Endodermal cell (in vitro differentiated cells): ENCODE data around the gene FARP2. TPM values are rescaled to one million over a fixed set of nuclear protein-coding genes. Genes with fewer than 3 reads are reported as not detected.
A peak's percentile ranks its signal among the peaks of the same experiment; 100 is the strongest.

ENCODE experiments used
- DNase-seq: peaks from one replicate; pipeline ENCODE4 v3.0.0-alpha.2; 2017
- H3K27ac ChIP-seq: 2 replicates; pipeline ENCODE4 v1.5.1; 2013; ENCODE audit warnings: mild to moderate bottlenecking, low read depth, low read length, moderate library complexity
- H3K27me3 ChIP-seq: 2 replicates; pipeline ENCODE4 v1.6.1; 2013; ENCODE audit warnings: mild to moderate bottlenecking, low read length, moderate library complexity; ENCODE audit not compliant: insufficient read depth, control insufficient read depth, poor library complexity, severe bottlenecking
- H3K36me3 ChIP-seq: 2 replicates; pipeline ENCODE4 v1.7.0; 2013; ENCODE audit warnings: mild to moderate bottlenecking, low read length, moderate library complexity; ENCODE audit not compliant: control insufficient read depth, insufficient read depth
- H3K4me1 ChIP-seq: one replicate; pipeline ENCODE4 v1.7.0; 2013; ENCODE audit warnings: low read length; ENCODE audit not compliant: control insufficient read depth, insufficient read depth
- H3K4me3 ChIP-seq: 2 replicates; pipeline ENCODE4 v1.5.1; 2013; ENCODE audit warnings: mild to moderate bottlenecking, low read length, moderate library complexity
- H3K9ac ChIP-seq: 2 replicates; pipeline ENCODE4 v1.6.1; 2013; ENCODE audit warnings: mild to moderate bottlenecking, low read length, moderate library complexity; ENCODE audit not compliant: poor library complexity, severe bottlenecking; ENCODE audit errors: extremely low read depth
- H3K9me3 ChIP-seq: 2 replicates; pipeline ENCODE4 v1.6.1; 2013; ENCODE audit warnings: mild to moderate bottlenecking, low read length, moderate library complexity; ENCODE audit not compliant: control insufficient read depth
- H3K27ac Mint-ChIP-seq: 2 replicates; pipeline ENCODE4 v1.8.0; 2020; ENCODE audit warnings: mixed read lengths
- H3K27me3 Mint-ChIP-seq: 2 replicates; pipeline ENCODE4 v1.8.0; 2021; ENCODE audit warnings: mild to moderate bottlenecking, mixed read lengths; ENCODE audit not compliant: insufficient read depth
- H3K36me3 Mint-ChIP-seq: 2 replicates; pipeline ENCODE4 v1.8.0; 2020; ENCODE audit warnings: low read depth, mixed read lengths
- H3K4me1 Mint-ChIP-seq: 2 replicates; pipeline ENCODE4 v1.8.0; 2020; ENCODE audit warnings: mixed read lengths
- H3K4me3 Mint-ChIP-seq: 2 replicates; pipeline ENCODE4 v1.8.0; 2020; ENCODE audit warnings: mild to moderate bottlenecking, moderate library complexity, mixed read lengths
- H3K9me3 Mint-ChIP-seq: 2 replicates; pipeline ENCODE4 v1.8.0; 2020; ENCODE audit warnings: mild to moderate bottlenecking, mixed read lengths
- WGBS, 2 experiments: methylation state at CpG; one replicate each; pipeline versions ENCODE4 v1.1.5 to v1.1.7; 2013; ENCODE audit warnings: missing lambda C conversion rate in 2 of 2, mixed read lengths in 1 of 2; ENCODE audit not compliant: insufficient coverage in 1 of 2, insufficient read length in 1 of 2; 5-methylcytosine and 5-hydroxymethylcytosine counted together
- total RNA-seq, 2 donors: library from RNA; stranded (reverse); fragmentation: NEBNext Ultra II Directional in 1 of 2; extraction: Animal tissue kit (Norgen Biotek cat#: 25700) in 1 of 2; gene quantifications; 2 replicates in 1 of 2; 3 replicates in 1 of 2; pipeline ENCODE4 v1.2.1, GENCODE V29; 2021
- TF ChIP-seq, protein P1 (sequence below): fragments of 200-600 bp; sonication (generic); conservative IDR thresholded peaks from 2 replicates; pipeline ENCODE4 v1.5.0; 2021; ENCODE audit warnings: antibody characterized with exemption, mild to moderate bottlenecking

Gene FARP2
- total RNA-seq, 2 donors from 2014 or later = 36.4 to 51.4 TPM

GRCh38 chr2:241350878-241351639 lies 5.0 kb upstream of the FARP2 start:
- peaks cover 8% of the 10 kb centered on the region for H3K4me1 ChIP-seq
- no peak overlapping the region for H3K4me3 ChIP-seq
- TF ChIP-seq, protein P1, sequence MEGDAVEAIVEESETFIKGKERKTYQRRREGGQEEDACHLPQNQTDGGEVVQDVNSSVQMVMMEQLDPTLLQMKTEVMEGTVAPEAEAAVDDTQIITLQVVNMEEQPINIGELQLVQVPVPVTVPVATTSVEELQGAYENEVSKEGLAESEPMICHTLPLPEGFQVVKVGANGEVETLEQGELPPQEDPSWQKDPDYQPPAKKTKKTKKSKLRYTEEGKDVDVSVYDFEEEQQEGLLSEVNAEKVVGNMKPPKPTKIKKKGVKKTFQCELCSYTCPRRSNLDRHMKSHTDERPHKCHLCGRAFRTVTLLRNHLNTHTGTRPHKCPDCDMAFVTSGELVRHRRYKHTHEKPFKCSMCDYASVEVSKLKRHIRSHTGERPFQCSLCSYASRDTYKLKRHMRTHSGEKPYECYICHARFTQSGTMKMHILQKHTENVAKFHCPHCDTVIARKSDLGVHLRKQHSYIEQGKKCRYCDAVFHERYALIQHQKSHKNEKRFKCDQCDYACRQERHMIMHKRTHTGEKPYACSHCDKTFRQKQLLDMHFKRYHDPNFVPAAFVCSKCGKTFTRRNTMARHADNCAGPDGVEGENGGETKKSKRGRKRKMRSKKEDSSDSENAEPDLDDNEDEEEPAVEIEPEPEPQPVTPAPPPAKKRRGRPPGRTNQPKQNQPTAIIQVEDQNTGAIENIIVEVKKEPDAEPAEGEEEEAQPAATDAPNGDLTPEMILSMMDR = no peak
- peaks cover 22% of the 10 kb centered on the region for H3K4me1 Mint-ChIP-seq
- 92 to 93% methylated on average over 7 to 9 of the region's 9 CpGs for WGBS, 2 experiments
- H3K27me3 Mint-ChIP-seq = no peaks in the 10 kb centered on the region
- H3K27me3 ChIP-seq = no peaks in the 10 kb centered on the region
- no peak overlapping the region for H3K4me3 Mint-ChIP-seq
- no peaks in the 10 kb centered on the region for H3K9me3 ChIP-seq
- no peak for DNase-seq
- H3K27ac ChIP-seq = no peak overlapping the region
- H3K36me3 ChIP-seq = peaks cover 84% of the 10 kb centered on the region
- H3K9ac ChIP-seq = no peak overlapping the region
- H3K27ac Mint-ChIP-seq = peak overlapping the region; percentile 44
- H3K9me3 Mint-ChIP-seq = no peaks in the 10 kb centered on the region
- peaks cover 68% of the 10 kb centered on the region for H3K36me3 Mint-ChIP-seq

DNA sequence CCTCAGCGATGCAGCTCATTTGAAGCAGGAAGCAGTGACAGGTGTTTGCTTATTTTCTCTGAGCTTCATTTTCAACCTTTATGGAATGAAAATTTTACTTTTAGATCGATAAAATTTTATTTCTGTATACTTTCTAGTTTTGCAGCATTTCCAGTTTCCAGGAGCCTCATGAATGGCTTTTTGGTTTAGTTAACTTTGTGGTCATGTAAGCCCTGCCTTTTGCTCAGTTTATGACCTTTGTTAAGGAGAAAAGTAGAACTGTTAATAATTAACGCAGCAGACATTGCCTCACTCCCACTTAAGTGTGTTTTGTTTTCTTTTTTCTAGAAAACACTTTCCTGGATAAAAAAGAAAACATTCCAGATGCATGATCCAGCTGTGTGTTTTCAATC lies 4.4 kb upstream of the FARP2 start:
- Histone ChIP-seq H3K36me3 (peaks cover 78% of the 10 kb centered on the region), H3K9me3 (no peaks in the 10 kb centered on the region), H3K4me1 (peaks cover 8% of the 10 kb centered on the region), H3K27me3 (no peaks in the 10 kb centered on the region), H3K27ac (no peak overlapping the region), H3K4me3 (no peak overlapping the region), H3K9ac (no peak overlapping the region)
- WGBS, 2 experiments = 80 to 95% methylated on average over 1 to 3 of the region's 3 CpGs
- TF ChIP-seq, protein P1 = no peak
- H3K27me3 Mint-ChIP-seq = no peaks in the 10 kb centered on the region
- H3K4me3 Mint-ChIP-seq = no peak overlapping the region
- H3K36me3 Mint-ChIP-seq = peaks cover 64% of the 10 kb centered on the region
- H3K4me1 Mint-ChIP-seq = peaks cover 22% of the 10 kb centered on the region
- DNase-seq = no peak
- H3K27ac Mint-ChIP-seq = no peak overlapping the region
- H3K9me3 Mint-ChIP-seq = no peaks in the 10 kb centered on the region

DNA sequence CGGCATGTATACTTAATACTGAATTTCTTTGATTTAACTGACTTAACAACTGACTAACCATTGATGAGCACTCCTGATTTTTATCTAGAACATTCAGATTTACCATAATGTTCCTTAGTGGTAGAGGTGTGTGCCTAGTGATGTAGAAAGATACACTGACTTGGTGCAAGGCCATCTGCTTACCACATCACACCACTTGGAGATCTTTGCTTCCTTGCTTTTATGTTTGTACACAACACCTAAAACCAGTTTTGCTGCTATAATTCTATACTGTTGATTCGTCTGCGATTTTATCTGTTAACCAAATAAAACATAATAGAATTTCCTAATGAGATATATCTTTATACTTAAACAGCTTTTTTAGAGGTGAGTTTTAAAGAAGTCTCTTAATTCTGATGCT lies 3.9 kb upstream of the FARP2 start:
- H3K27ac ChIP-seq = no peak overlapping the region
- H3K9ac ChIP-seq = no peak overlapping the region
- no peaks in the 10 kb centered on the region for H3K9me3 ChIP-seq
- no peaks in the 10 kb centered on the region for H3K27me3 ChIP-seq
- WGBS, 2 experiments = 96% methylated on average over 3 of the region's 3 CpGs; no CpG with 5 or more reads in 1 of the 2 experiments
- H3K4me1 ChIP-seq = peaks cover 8% of the 10 kb centered on the region
- Mint-ChIP-seq H3K36me3 (peaks cover 58% of the 10 kb centered on the region), H3K27me3 (no peaks in the 10 kb centered on the region), H3K4me3 (no peak overlapping the region), H3K9me3 (no peaks in the 10 kb centered on the region), H3K4me1 (peaks cover 25% of the 10 kb centered on the region), H3K27ac (no peak overlapping the region)
- TF ChIP-seq, protein P1 = no peak
- peaks cover 72% of the 10 kb centered on the region for H3K36me3 ChIP-seq
- DNase-seq = no peak
- no peak overlapping the region for H3K4me3 ChIP-seq
